ENCODE data around the gene TLE5. TPM values are rescaled to one million over a fixed set of nuclear protein-coding genes. Genes with fewer than 3 reads are reported as not detected.

The TLE5 gene
- total and polyA plus RNA-seq, 9 of the 15 experiments (the other 6 are each of a cell fraction or from before 2014, with no cell fraction given) = 2.0 to 347 (median 235) TPM

GRCh38 chr19:3047496-3048189 lies 14.7 kb downstream of the TLE5 start (continued):
- TF ChIP-seq ZBTB34 (CRISPR knock-in tag; IDR thresholded peaks at IDR 0.05) (no peak), HSF4 (CRISPR knock-in tag; IDR thresholded peaks at IDR 0.05; ENCODE audit: borderline replicate concordance) (no peak), LEF1 (IDR thresholded peaks at IDR 0.05) (peak; percentile 96), SREBF2 (CRISPR knock-in tag; IDR thresholded peaks at IDR 0.05) (no peak), ETV1 (tag; conservative IDR thresholded peaks at IDR 0.05; ENCODE audit: low read depth) (no peak), ARID3A (IDR thresholded peaks at IDR 0.05; ENCODE audit: borderline replicate concordance, low read depth, low read length) (no peak), TEAD2 (tag; IDR thresholded peaks at IDR 0.05) (no peak), NCOA2 (IDR thresholded peaks at IDR 0.05; ENCODE audit: partially characterized antibody in 2 of 2) (no peak), KLF6 (CRISPR knock-in tag; IDR thresholded peaks at IDR 0.05; ENCODE audit: borderline replicate concordance) (no peak), E2F3 (CRISPR knock-in tag; IDR thresholded peaks at IDR 0.05) (no peak), TCF7L2 (IDR thresholded peaks at IDR 0.05; ENCODE audit: low read depth, low read length) (no peak), ZNF644 (tag; IDR thresholded peaks at IDR 0.05; ENCODE audit: low read depth) (no peak; the same call in 1 of the 2 replicates), POU5F1 (IDR thresholded peaks at IDR 0.05; ENCODE audit: borderline replicate concordance, low read depth, low read length, partially characterized antibody) (no peak), ATF7 (IDR thresholded peaks at IDR 0.05) (peak; percentile 69), KLF1 (tag; IDR thresholded peaks at IDR 0.05) (no peak), ZNF184 (CRISPR knock-in tag; IDR thresholded peaks at IDR 0.05) (no peak), BRF2 (IDR thresholded peaks at IDR 0.05; ENCODE audit: borderline replicate concordance, insufficient read depth, insufficient read length) (no peak), FOXP1 (CRISPR knock-in tag; IDR thresholded peaks at IDR 0.05) (no peak), POLR3G (IDR thresholded peaks at IDR 0.05; ENCODE audit: extremely low read depth, insufficient read length, insufficient replicate concordance) (no peak)
- TF ChIP-seq, protein P1, sequence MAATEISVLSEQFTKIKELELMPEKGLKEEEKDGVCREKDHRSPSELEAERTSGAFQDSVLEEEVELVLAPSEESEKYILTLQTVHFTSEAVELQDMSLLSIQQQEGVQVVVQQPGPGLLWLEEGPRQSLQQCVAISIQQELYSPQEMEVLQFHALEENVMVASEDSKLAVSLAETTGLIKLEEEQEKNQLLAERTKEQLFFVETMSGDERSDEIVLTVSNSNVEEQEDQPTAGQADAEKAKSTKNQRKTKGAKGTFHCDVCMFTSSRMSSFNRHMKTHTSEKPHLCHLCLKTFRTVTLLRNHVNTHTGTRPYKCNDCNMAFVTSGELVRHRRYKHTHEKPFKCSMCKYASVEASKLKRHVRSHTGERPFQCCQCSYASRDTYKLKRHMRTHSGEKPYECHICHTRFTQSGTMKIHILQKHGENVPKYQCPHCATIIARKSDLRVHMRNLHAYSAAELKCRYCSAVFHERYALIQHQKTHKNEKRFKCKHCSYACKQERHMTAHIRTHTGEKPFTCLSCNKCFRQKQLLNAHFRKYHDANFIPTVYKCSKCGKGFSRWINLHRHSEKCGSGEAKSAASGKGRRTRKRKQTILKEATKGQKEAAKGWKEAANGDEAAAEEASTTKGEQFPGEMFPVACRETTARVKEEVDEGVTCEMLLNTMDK (IDR thresholded peaks at IDR 0.05; ENCODE audit: borderline replicate concordance, insufficient read depth, low read depth, low read length, poor library complexity, severe bottlenecking) = no peak
- TF ChIP-seq, protein P2, sequence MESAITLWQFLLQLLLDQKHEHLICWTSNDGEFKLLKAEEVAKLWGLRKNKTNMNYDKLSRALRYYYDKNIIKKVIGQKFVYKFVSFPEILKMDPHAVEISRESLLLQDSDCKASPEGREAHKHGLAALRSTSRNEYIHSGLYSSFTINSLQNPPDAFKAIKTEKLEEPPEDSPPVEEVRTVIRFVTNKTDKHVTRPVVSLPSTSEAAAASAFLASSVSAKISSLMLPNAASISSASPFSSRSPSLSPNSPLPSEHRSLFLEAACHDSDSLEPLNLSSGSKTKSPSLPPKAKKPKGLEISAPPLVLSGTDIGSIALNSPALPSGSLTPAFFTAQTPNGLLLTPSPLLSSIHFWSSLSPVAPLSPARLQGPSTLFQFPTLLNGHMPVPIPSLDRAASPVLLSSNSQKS (CRISPR knock-in tag; IDR thresholded peaks at IDR 0.05) = no peak

Measured in K562 (cell line).